HG03159 (cell line): ENCODE data around the gene LRRC18.

Source experiments
- ATAC-seq: cut with Tn5 transposase; IDR thresholded peaks from one replicate; pipeline ENCODE4 v1.9.1; 2021; ENCODE audit warnings: mild to moderate bottlenecking, moderate library complexity; ENCODE audit not compliant: unreplicated experiment

The LRRC18 gene

DNA sequence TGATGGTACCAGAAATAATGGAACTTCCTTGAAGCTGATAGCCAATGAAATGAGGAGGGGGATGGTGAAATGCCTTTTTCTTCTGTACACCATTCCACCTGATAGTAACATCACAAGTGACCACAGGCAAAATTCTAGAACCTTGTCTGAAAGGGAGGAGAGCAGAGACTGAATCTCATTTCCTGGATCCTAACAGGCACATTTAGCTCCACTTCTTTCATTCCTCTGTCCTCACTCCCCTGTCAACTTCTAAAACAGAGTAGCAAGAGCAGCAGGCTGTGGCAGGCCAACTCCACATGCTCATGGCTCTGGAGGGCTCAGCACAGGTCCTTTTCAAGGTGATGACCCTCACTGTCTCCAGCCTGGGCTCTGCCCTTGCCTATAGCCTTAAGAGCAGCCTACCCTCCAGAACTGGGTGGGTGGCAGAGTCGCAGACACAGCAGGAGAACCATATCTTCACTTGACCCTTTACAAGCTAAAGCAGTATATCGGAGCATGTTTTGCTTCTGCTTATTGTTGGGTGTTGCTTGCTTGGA lies at the start of gene LRRC18:
Gene LRRC18, minus strand, starts transcription at position 51 of the 536 bp plus-strand sequence. CDS start 25,685 bp downstream, outside the sequence.
- no peak for ATAC-seq

DNA sequence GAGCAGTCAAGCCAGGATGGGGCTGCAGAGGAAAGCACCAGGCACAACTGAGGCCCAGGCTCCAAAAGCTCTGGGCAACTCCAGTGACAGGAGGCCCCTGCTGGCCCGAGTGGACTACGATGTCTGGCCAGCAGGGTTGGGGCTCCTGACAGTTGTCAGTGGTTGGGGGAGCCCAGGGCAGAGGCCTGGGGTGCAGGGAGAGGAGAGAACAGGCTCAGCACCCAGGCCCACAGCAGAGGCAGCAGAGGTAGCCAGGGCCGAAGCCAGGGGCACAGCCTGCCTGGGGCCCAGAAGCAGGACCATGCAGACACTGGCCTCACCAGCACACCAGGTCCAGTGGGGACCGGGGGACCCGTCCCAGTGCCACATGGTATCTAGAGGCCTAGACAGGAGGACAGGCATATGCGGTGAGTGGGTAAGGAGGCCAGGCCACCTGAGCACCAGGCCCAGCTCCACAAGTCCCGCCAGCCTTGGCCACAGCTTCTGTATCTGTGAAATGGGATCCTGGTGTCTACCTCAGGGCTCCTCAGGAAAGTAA lies 46.0 kb upstream of the LRRC18 start:
- ATAC-seq, result no peak

DNA sequence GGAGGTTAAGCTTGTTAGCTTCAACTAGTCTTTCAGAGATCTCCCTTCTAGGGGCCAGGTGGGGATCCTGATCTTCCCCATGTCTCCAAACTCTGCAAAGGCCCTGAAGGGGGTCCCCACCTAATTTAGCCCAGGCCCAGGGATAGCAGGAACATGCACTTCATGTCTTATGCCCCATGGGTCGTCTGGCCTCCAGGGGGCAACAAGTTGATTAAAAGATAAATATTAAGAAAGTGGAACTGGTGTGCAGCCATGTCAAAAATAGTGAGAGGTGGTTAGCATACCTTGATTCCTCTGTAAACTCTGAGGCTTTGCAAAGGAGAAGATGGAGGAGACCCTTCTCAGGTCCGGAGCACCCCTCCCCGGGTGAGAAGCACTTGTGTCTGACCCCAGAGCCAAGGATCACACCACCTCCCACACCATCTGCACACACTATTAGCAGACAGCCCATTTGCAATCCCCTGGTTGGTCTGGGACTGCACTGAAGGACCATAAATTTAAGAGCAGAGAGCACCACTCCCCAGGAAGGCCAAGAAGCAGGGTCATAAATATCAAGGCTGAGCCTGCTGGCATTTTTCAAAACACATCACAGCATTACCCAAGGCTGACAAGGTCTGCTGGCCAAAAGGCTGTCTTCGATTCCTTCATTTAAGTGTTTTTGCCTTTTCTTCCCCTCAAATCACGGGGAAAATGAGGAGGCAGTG lies 44.2 kb upstream of the LRRC18 start:
- ATAC-seq, result no peak

DNA sequence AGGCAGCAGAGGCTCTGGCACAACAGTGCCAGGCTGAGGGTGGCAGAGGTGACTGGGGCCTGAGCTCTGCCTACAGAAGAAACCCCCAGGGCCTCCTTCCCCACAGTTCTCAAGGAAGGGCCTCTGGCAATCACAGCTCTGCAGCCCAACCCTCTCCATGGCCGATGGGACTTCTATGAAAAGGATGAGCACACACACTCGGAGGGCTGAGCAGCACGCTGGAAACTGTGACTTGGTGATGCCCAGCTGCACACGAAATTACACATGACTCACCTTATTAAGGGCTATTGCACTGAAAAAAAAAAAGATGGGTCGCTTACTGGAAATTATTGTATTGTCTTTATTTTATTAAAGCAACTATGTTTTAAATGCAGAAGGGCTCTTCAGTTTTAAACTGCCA lies 42.9 kb upstream of the LRRC18 start:
- no peak for ATAC-seq

DNA sequence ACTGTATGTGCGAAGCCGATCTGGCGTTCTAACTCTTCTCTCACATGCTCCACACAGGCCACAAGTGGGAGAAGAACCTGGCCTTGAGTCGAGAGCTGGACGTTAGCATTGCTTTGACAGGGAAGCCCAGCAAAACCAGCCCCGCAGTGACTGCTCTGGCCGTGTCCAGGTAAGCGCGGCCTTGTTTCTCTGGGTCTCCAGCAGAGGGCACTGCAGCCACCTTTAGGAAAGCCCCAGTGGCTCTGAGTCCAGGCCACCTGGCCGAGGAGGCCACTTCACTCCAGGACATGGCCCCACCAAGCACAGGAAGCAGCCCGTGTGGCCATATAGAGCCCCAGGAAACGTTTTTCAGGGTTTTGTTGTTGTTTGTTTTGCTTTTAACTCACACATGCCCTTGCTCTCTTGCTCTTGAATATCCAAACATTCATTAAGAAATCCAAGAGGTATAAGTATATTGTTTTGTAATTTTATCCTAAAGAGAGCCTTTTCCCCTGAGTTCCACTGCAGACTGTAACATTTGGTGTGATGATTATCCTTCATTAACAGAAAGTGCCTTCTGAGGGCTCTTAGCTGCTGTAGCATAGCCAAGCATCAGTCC lies 41.8 kb upstream of the LRRC18 start:
- ATAC-seq, result no peak

DNA sequence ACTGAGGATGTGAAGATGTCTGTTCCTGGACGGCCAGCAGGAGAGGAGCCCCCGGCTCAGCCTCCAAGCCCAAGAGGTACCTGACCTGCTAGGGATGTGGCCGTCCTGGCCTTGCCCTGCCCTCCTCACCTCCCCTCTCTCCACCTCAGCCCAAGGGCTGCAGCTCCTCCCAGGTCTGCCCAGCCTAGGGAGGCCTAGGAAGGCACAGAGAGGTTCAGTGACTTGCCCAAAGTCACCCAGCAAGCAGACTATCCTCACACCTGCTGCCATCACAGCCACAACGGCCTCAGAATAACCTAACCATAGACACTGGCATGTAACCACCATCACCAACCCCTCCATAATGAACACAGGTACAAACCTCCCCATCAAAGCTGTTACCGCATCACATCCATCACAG lies 38.7 kb upstream of the LRRC18 start:
- ATAC-seq, result no peak

DNA sequence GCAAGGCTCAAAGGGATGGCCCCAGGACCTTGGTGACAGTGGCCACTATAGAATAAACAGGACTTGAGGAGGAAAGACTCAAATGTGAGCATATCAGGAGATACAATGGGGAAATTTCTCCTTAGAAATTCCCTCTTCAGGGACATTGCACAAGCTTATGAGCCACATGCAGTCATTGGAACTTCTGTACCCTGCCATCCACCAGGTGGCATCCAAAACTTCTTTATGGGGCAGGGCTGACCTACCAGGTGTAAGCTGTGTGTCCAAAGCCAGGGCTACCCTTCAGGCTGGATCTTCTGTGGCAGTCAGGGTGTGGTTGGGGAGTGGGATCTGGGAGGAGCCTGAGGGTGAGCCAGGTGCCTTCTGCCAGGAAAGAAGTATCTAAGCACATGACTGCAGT lies 36.6 kb upstream of the LRRC18 start:
- ATAC-seq, result no peak

DNA sequence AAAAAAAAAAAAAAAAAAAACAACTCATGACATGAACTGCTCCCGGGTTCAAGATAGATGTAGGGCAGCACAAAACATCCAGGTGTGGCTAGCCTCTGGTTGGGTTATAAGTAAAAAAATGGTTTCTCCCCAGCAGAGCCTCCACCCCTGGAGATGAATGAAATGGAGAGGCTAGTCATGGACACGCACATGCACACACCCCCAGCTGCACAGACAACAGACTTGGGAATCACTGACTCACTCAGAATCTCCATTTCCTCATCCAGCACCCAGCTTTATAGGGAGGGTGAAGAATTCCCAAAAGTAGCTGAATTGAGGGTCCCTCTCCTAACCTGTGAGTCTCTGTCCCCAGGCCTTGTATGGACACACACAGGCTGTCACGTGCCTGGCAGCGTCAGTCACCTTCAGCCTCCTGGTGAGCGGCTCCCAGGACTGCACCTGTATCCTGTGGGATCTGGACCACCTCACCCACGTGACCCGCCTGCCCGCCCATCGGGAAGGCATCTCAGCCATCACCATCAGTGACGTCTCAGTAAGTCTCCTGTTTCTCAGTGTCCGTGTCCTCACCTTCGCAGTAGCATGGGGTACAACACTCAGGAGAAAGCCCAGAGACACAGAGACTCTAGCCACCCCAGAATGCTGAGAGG lies 35.0 kb upstream of the LRRC18 start:
- no peak for ATAC-seq

DNA sequence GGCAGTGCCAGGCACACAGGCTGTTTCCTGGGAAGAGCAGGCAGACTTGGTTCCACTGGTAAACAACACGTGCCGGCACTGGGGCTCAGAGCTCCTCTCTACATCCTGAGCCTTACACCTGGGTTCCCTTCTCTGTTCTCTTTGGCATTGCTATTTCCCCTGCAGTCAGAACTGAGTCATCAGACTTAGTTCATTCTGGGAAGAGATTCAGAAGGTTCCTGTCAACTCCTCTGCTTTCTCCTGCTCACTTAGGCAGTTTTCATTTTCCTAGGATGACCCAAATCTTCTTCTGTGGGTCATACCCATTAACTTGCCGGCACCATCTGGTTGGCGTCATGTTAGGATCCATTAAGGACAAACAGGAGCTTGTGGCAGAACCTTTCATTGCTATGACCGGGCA lies 33.4 kb upstream of the LRRC18 start:
- ATAC-seq, result no peak

DNA sequence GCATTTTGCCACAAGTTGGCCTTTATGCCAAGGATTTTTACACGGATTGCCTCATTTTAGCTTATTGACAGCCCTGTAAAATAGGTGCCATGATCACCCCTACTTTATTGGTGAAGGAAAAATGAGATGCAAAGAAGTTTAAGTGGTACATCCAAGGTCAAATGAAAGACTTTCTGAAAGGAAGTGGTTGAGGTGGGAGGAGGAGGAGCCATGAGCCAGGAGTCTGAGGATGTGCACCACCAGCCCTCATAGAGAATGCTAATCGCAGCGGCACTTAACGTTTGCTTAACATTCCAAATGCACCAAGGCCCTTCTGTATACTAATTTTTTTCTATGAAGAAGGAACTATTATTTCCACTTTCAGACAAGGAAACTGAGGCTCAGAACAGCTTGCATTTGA lies 31.0 kb upstream of the LRRC18 start:
- no peak for ATAC-seq

DNA sequence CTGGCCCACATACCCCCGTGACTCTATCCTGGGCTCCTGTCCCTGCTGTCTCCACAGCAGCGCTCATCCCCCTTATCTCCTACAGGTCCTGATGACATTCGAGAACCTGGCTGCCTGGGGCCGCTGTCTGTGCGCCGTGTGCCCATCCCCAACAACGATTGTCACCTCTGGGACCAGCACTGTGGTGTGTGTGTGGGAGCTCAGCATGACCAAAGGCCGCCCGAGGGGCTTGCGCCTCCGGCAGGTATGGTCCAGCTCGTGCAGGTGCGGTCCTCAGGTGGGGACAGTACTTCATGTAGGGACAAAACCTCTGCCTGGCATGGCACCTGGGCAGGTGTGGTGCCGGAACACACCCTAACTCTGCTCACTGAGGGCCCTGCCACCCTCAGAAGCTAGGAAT lies 30.4 kb upstream of the LRRC18 start:
- no peak for ATAC-seq

DNA sequence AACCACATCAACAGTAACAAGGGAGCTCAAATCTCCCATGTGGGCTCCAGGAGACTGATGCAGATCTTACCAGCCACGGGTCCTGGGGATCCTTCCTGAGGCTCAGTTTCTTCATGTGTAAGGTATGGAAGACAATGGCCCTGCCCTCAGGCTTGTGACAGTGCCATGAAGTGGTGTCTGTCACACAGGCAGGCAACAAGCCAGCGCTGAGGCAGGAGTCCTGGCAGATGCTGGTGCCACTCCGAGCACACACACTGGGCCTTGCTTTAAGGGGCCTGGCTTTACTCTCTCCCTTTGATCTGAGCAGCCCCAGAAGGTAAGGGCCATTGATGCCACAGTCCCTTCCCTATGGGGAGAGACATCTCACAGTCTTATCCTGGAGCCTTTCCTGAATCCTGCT lies 28.4 kb upstream of the LRRC18 start:
- ATAC-seq, result no peak

DNA sequence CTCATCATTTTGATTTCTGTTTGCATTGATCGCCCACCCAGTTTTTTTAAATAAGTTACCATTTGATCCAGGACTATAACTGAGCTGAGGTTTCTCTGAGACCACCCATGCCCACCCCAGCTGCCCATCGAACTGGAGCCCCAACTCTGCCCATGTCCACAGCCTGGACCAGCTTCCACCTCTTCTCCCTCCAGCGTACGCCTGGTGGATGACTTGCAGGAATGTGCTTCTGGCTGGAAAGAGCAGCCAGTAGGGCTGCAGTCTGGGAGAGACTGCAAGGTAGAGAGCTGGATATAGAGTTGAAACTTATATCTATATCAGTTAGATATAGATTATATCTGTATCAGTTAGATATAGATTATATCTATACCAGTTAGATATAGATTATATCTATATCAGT lies 25.8 kb upstream of the LRRC18 start:
- ATAC-seq, result no peak

DNA sequence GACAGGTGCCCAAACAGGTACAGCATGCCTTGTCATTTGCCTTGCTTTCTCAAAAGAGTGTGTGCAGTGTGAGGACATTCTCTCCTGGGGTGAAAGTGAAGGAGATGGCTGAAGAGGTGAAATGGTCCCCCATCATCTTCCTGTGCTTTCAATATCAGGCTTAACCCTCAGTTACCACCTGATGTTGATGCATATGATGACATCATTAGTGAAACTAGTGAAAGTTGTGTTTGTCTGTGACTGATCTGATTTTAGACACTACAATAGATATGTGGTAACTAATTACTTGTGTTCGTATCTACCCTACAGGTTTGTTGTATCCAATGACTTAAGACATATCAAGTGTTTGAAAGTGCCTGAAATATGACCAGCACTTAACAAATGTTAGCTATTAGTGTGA lies 24.4 kb upstream of the LRRC18 start:
- no peak for ATAC-seq

DNA sequence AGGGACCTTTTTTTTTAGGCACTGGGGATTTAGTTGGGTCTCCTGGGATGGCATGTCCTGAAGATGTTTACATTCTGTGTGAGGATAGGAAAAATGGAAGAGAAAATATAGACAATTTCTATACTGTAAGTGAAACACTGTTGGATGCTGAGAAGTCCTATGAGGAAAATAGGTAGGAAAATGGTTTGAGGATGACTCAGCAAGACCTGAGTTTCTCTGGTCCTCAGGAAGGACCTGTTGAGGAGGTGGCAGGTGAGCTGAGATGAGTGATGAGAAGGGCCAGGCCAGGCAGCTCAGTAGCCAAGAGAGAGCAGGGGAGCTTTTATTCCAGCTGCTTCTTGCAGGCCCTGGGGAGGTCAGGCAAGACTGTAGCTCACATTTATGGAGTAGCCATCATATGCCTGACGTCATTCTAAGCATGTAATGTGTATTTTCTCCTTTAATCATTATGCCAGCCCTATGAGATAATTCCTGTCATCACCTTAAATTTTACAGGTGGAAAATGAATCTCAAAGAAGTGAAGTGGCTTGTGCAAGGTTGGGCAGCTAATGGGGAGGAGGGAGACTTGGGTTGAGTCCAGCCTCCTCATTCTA lies 19.1 kb upstream of the LRRC18 start:
- no peak for ATAC-seq

DNA sequence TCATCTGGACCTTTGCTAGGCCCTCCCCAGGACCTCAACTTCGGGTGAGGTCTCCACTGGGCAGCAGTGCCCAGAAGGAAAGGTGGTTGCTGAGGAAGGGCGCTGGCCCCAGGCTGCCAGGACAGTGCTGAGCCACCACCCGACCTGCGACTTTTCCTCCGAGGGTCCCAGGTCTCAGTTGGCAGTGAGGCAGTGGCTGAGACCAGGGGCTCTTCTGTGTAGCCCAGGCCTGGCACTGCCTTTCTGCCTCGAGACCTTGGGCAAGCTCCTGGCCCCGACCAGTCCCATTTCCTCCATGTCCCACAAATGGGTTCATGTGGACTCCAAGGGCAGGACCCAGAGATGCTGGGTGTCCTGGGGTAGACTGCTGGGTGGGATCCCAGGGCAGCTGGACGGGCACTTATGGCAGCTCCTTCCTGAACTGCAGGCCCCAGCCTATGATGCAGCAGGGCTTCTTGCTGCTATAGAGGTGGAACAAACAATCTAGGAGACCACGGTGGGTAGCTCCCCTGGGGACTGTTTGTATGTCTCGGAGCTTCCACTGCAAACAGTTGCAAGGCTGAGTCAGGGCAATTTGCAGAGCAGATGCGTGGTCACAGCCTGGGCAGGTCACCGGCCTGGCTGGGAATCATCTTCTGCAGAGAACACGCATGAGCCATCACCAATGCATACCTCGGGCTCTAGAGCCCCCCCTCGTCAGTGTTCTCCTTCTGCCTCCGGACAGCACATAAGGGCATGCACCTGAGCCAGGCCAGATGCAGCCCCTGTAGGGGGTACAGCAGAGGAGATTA lies 17.9 kb upstream of the LRRC18 start:
- no peak for ATAC-seq

DNA sequence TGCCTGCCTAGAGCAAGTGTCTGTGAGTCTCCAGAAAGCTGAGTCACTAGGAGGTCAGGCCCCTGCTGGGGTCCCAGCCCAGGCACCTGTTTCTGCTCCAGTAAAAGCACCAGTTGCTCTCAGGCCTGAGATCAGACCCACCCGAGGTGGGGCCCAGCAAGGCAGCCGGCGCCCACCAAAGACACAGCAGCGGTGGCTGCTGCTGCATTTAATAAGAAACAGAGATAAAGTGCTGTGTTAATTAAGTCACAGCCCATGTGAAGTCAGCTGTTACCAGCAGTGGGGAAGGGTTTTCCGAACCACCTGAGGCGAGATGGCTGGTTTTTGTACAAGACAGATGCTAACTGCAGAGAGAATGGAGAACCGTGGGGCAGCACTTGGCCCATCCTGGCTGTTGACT lies 12.1 kb upstream of the LRRC18 start:
- ATAC-seq, result no peak

DNA sequence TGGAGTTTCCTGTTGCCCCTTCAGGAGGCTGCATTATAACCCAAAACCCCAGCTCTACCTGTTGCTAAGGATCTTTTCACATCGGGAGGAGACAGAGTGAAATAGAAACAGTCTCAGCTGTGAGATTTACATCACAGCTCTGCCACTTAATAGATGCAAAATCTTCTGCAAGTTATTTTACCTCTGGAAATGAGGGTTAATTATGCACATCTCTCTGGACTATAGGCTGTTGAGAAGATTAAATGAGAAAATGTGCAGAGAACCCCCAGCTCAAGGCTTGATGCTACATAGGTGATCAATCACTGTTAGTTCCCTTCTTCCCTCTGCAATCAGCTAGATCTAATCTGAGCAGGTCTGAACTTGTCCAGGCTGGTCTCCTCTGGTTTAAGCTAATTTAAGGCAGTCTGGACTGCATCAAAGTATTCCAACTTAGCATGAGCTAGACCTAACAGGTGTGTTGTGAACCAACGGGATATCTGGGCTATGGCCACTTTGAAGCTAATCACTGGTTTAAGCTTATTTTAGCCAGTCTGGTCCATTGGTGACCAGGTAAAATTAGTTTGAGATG lies 8.9 kb upstream of the LRRC18 start:
- no peak for ATAC-seq

DNA sequence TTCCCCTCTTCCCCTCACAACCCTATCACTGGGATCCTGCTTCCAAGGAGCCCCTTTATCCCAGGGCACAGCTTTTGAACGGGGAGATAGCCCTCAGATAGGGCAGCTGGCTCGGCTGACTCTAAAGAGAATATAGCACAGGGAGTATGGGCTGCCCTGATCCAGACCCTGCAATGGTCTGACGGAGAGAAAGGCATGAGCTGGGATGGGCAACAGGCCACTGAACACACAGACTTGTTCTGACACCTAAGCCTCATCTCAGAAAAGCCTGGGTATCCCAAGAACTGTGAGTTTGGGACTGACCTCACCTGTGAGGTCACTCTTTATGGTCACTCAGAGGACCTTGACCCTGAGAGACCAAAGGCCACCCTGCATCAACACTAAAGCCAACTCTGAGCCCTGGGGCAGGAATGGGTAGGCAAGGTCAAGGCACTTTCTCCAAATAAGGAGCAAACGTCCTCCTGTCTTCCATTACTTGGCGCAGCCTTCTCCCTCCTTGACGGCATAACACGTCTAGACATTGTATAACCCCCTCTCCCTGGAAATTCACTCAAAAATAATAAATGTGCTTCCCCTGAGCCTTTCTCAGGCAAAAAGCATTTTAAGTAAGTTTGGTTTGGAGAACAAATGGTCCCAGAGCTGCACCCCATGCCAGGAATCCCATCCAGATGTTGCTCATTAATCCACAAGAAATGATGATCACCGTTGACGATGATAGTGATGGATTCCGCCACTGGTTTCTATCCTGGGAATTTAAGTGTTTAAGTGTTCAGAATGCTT lies 8.2 kb upstream of the LRRC18 start:
- ATAC-seq, result no peak
